Calu3 (cell line): ENCODE measurements around the gene VWA5A. TPM values are rescaled to one million over a fixed set of nuclear protein-coding genes. Genes with fewer than 3 reads are reported as not detected.

Experiments
- BruUV-seq: library from RNA; stranded (reverse); fragments of 400-500 nt; replicated peaks from 2 replicates; lab custom pipeline; 2021; lab: Mats Ljungman, UMichigan
- CTCF ChIA-PET: fragments of 300-600 bp; sonication (Branson Sonifier 250); formaldehyde crosslinking; loops from one replicate; lab custom pipeline; 2022; ENCODE audit warnings: antibody characterized with exemption; lab: Charles Lee
- DNase-seq: peaks from one replicate; pipeline ENCODE4 v3.0.0; 2022
- H3K27ac Mint-ChIP-seq: one replicate; pipeline ENCODE4 v1.8.0; 2022; ENCODE audit warnings: mixed read lengths; ENCODE audit not compliant: unreplicated experiment
- H3K27me3 Mint-ChIP-seq: one replicate; pipeline ENCODE4 v1.8.0; 2022; ENCODE audit warnings: mixed read lengths; ENCODE audit not compliant: unreplicated experiment
- H3K36me3 Mint-ChIP-seq: one replicate; pipeline ENCODE4 v1.8.0; 2022; ENCODE audit warnings: mild to moderate bottlenecking, moderate library complexity, mixed read lengths; ENCODE audit not compliant: insufficient read depth, unreplicated experiment
- H3K4me1 Mint-ChIP-seq: one replicate; pipeline ENCODE4 v1.8.0; 2022; ENCODE audit warnings: mild to moderate bottlenecking, low read depth, mixed read lengths; ENCODE audit not compliant: unreplicated experiment
- H3K4me3 Mint-ChIP-seq: one replicate; pipeline ENCODE4 v1.8.0; 2022; ENCODE audit warnings: mild to moderate bottlenecking, low read depth, moderate library complexity, mixed read lengths; ENCODE audit not compliant: unreplicated experiment
- H3K9me3 Mint-ChIP-seq: one replicate; pipeline ENCODE4 v1.8.0; 2022; ENCODE audit warnings: low read depth, mixed read lengths; ENCODE audit not compliant: unreplicated experiment
- CTCF ChIP-seq: fragments of 200-600 bp; IDR thresholded peaks from one replicate; pipeline ENCODE4 v1.8.0; 2022; ENCODE audit warnings: antibody characterized with exemption; ENCODE audit not compliant: unreplicated experiment
- intact Hi-C: fragments of 100-400 bp; cut with micrococcal nuclease; formaldehyde crosslinking; loops from one replicate; pipeline ENCODE4 v1.10.0; 2022; ENCODE audit not compliant: unreplicated experiment
- total RNA-seq: library from RNA; stranded (reverse); gene quantifications from 2 replicates; pipeline ENCODE4 v1.2.3, GENCODE V29; 2022

VWA5A gene
- total RNA-seq, 1 experiment from 2014 or later = 1.9 TPM

GRCh38 chr11:124183068-124183467, 67.8 kb downstream of the VWA5A start, which contains the start of gene OR10D3:
OR10D3 (plus strand) TSS chr11:124183345; CDS start chr11:124185270, 1,925 bp downstream.
- intact Hi-C loops = no loop called here
- CTCF ChIA-PET = no interaction called here
- Mint-ChIP-seq H3K36me3 (no peaks in the 10 kb centered on the region), H3K4me1 (no peaks in the 10 kb centered on the region), H3K9me3 (peaks cover 4% of the 10 kb centered on the region), H3K4me3 (no peak within 1 kb of the TSS), H3K27me3 (peaks cover 11% of the 10 kb centered on the region), H3K27ac (no peak within 1 kb of the TSS)
- DNase-seq = no peak
- no TSS peak for BruUV-seq
- no peak for TF ChIP-seq CTCF

GRCh38 chr11:124190298-124191139, 75.3 kb downstream of the VWA5A start:
- H3K4me1 Mint-ChIP-seq = no peaks in the 10 kb centered on the region
- H3K4me3 Mint-ChIP-seq = no peak overlapping the region
- H3K36me3 Mint-ChIP-seq = no peaks in the 10 kb centered on the region
- peaks cover 4% of the 10 kb centered on the region for H3K27me3 Mint-ChIP-seq
- CTCF ChIA-PET = no interaction called here
- no peak for DNase-seq
- intact Hi-C loops = loop anchor here (10.0 kb wide), 1 partner anchor 86 kb away; no protein-coding TSS in a partner anchor
- no TSS peak for BruUV-seq
- no peak for TF ChIP-seq CTCF
- no peaks in the 10 kb centered on the region for H3K9me3 Mint-ChIP-seq
- H3K27ac Mint-ChIP-seq = no peak overlapping the region

GRCh38 chr11:124193221-124194010, 78.2 kb downstream of the VWA5A start:
- no TSS peak for BruUV-seq
- no peaks in the 10 kb centered on the region for H3K4me1 Mint-ChIP-seq
- H3K4me3 Mint-ChIP-seq = no peak overlapping the region
- intact Hi-C loops = loop anchor here (10.0 kb wide), 1 partner anchor 89 kb away; no protein-coding TSS in a partner anchor
- no peaks in the 10 kb centered on the region for H3K9me3 Mint-ChIP-seq
- TF ChIP-seq CTCF = no peak
- CTCF ChIA-PET = interaction anchor here (3.4 kb wide), 1 partner anchor 122 kb away, joined by 13 read pairs; no protein-coding TSS in a partner anchor
- H3K36me3 Mint-ChIP-seq = no peaks in the 10 kb centered on the region
- DNase-seq = no peak
- no peak overlapping the region for H3K27ac Mint-ChIP-seq
- H3K27me3 Mint-ChIP-seq = no peaks in the 10 kb centered on the region
